Epithelial cell of proximal tubule (primary cell): ENCODE measurements around the gene PARD3B. TPM values are rescaled to one million over a fixed set of nuclear protein-coding genes. Genes with fewer than 3 reads are reported as not detected.

Experiments used
- DNase-seq: peaks from one replicate; pipeline ENCODE4 v3.0.0-alpha.2; 2011; ENCODE audit warnings: low read depth
- H3K4me3 ChIP-seq: 2 replicates; pipeline ENCODE4 v1.5.1; 2011; ENCODE audit warnings: low read depth, mild to moderate bottlenecking, low read length
- CTCF ChIP-seq: conservative IDR thresholded peaks from 2 replicates; pipeline ENCODE4 v1.5.1; 2012; ENCODE audit warnings: low read depth, mild to moderate bottlenecking, low read length
- total RNA-seq: library from RNA; depleted of rRNA; stranded (reverse); fragments of >200 nt; gene quantifications from 2 replicates; pipeline ENCODE4 v1.2.3, GENCODE V29; 2015

The PARD3B gene
- total RNA-seq, 1 donor from 2014 or later = 3.6 TPM

DNA sequence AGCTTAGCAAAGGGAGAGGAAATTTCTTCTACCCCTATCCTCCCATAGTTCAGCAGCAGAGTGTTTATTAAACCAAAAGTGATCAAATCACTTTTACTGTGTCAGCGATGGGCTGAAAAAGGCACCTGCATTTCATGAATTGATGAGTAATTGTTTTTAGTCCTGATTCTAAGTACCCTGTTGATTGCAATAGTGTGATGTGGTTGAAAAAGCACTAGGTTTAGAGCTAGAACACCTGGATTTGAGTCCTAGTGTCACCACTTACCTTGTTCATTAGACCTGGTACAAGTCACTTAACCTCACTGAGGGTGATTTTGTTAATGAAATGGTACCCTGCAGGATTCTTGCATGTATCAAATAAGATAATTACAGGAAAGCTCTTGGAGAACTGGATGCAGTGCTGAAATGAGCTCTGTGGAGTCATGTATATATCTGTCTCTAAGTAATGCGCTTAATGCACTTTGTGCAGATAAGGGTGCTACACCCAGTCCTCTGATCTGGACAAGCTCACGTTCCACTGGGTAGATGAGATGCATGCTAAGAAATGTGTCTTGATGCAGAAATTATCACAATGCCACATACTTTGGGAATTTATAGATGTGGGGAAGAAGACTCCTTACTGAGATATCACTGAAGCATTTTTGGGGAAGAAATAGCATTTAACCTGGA, 289.6 kb downstream of the PARD3B start:
- H3K4me3 ChIP-seq = no peak overlapping the region
- TF ChIP-seq CTCF = no peak
- DNase-seq = no peak

DNA sequence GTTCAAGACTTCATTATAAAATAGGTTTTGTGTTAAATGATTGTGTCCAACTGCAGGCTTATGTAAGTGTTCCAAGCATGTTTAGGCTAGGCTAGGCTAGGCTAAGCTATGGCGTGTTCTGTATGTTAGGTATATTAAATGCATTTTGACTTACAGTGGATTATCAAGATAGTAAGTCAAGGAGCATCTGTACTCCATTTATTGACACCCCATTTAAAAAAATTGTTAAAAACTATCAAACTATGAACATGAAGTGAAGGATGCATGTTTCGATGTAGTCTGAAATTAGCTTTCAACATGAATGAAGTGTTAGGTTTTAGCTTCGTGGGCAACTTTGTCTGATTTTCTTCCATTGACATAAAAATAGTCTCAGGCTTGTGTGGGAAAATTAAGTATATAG, 290.5 kb downstream of the PARD3B start:
- TF ChIP-seq CTCF = no peak
- no peak overlapping the region for H3K4me3 ChIP-seq
- DNase-seq = no peak

GRCh38 chr2:204840504-204840903, 295.2 kb downstream of the PARD3B start:
- DNase-seq = no peak
- no peak for TF ChIP-seq CTCF
- no peak overlapping the region for H3K4me3 ChIP-seq

GRCh38 chr2:204842068-204842467, 296.8 kb downstream of the PARD3B start:
- no peak for DNase-seq
- TF ChIP-seq CTCF = no peak
- H3K4me3 ChIP-seq = no peak overlapping the region

GRCh38 chr2:204842661-204843485, 297.6 kb downstream of the PARD3B start:
- DNase-seq = peak; percentile 71
- TF ChIP-seq CTCF = no peak
- peak overlapping the region; percentile 43 for H3K4me3 ChIP-seq

GRCh38 chr2:204846471-204846870, 301.2 kb downstream of the PARD3B start:
- TF ChIP-seq CTCF = no peak
- no peak overlapping the region for H3K4me3 ChIP-seq
- DNase-seq = no peak

DNA sequence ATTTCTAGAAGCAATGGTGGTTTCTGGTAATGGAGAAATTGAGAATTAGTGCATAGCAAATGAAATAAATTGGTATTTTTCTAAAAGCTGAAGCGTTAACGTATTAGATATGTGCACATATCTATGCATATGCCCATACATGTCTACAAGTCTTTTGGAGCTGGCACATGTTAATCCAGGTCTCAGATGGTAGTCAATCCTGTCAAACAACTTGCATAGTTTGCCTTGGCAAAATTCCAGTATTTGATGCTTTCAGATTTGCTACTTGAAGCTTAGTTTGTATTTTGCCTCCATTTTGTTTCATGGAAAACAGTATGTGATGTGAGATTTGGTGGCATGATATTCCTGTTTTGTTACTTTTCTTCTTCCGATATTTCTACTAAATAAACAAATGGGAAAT, 304.6 kb downstream of the PARD3B start:
- no peak for DNase-seq

More for the DNA sequence above, 304.6 kb downstream of the PARD3B start:
- no peak for TF ChIP-seq CTCF
- no peak overlapping the region for H3K4me3 ChIP-seq
